SJCRH30 (cell line): ENCODE data around the gene TRMT2A. TPM values are rescaled to one million over a fixed set of nuclear protein-coding genes. Genes with fewer than 3 reads are reported as not detected.
A peak's percentile ranks its signal among the peaks of the same experiment; 100 is the strongest.

Experiments
- DNase-seq, 2 experiments: peaks; one replicate each; pipeline ENCODE4 v3.0.0-alpha.2; 2015 to 2020
- H3K27ac ChIP-seq: fragments of 250-450 bp; sonication (Bioruptor Pico); 2 replicates; pipeline ENCODE4 v1.5.1; 2020; ENCODE audit warnings: mild to moderate bottlenecking, moderate library complexity
- H3K27me3 ChIP-seq: fragments of 250-450 bp; sonication (Bioruptor Pico); 2 replicates; pipeline ENCODE4 v1.5.1; 2020; ENCODE audit warnings: mild to moderate bottlenecking, moderate library complexity
- H3K36me3 ChIP-seq: fragments of 250-450 bp; sonication (Bioruptor Pico); 2 replicates; pipeline ENCODE4 v1.5.1; 2020; ENCODE audit warnings: mild to moderate bottlenecking, moderate library complexity
- H3K4me1 ChIP-seq: fragments of 250-450 bp; sonication (Bioruptor Pico); 2 replicates; pipeline ENCODE4 v1.5.1; 2020; ENCODE audit warnings: mild to moderate bottlenecking, moderate library complexity
- H3K4me3 ChIP-seq: fragments of 250-450 bp; sonication (Bioruptor Pico); 2 replicates; pipeline ENCODE4 v1.5.1; 2020; ENCODE audit warnings: mild to moderate bottlenecking, moderate library complexity
- H3K9me3 ChIP-seq: fragments of 250-450 bp; sonication (Bioruptor Pico); replicated peaks from 2 replicates; pipeline ENCODE4 v1.5.1; 2020; ENCODE audit warnings: mild to moderate bottlenecking, moderate library complexity
- total RNA-seq: library from RNA; depleted of rRNA; stranded (reverse); fragments of >200 nt; shearing (Covaris generic); gene quantifications from 2 replicates; pipeline ENCODE4 v1.2.3, GENCODE V29; 2014

TRMT2A gene
- total RNA-seq, 1 experiment from 2014 or later = 28.3 TPM

DNA sequence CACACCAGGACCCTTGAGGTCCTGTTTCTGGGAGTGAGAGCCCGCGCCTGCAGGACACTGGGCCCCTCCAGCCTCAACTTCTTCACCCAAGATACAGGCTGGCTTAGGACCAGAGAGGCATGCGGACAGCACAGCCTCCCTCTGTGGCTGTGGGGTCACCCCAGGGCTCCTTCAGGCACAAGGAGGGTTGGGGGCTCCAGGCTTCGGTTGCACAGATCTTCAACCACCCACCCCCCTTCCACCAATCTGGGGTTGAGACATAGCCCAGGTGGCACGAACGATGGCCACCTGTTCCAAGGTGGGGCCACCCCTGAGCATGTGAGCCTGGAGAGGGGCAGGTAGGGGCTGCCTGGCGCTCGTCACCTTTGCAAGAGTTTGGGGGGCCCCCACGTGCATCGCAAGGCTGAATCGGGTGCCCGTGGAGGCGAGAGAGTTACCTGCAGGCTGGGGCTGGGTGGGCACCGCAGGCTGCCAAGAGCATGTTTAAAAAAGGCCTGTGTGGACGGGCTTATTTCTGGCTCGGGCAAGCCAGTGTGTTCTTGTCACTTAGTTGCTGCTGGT, 15.7 kb upstream of the TRMT2A start:
- Histone ChIP-seq H3K36me3 (peaks cover 2% of the 10 kb centered on the region; the same call in 1 of the 2 replicates), H3K4me1 (peaks cover 16% of the 10 kb centered on the region), H3K4me3 (peak overlapping the region; percentile 70), H3K27me3 (no peaks in the 10 kb centered on the region), H3K27ac (no peak overlapping the region), H3K9me3 (no peaks in the 10 kb centered on the region)
- DNase-seq = no peak

DNA sequence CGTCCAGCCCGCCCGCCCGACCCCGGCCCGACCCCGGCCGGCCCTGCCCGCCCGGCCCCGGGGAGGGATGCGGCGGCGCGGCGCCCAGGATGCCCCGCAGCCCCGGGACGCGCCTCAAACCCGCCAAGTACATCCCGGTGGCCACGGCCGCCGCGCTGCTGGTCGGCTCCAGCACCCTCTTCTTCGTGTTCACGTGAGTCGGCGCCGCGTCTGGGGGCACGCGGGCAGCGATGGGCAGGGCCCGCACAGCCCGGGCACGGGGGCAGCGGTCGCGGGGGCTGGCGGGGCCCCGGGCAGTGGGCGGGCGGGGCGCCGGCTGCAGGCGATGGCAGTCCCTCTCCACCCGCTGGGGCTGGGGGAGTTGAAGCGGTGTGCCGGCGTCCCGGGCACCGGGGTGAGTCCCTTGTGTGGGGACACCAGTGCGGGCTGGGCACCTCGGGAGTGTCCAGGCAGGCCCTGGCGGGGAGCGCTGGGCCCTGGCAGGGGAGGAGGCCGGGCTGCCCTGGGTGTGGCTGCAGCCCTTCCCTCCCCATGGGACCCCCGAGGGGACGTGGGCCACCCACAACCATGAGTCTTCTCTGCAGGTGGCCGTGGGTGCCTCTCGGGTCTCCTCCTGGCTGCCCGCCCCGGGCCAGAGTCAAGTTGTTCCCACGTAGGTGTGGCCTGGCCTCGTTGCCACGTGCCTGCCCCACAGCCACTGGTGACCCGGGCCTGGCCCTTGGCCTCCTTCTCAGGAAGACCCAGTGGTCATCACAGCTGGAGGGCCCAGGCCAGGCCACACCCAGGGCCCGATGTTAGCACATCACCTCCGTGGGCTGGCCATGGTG, 15.0 kb upstream of the TRMT2A start:
- peak overlapping the region; percentile 70 for H3K4me3 ChIP-seq
- H3K9me3 ChIP-seq = no peaks in the 10 kb centered on the region
- DNase-seq = no peak
- peaks cover 9% of the 10 kb centered on the region for H3K36me3 ChIP-seq
- peaks cover 9% of the 10 kb centered on the region for H3K4me1 ChIP-seq
- H3K27ac ChIP-seq = no peak overlapping the region
- no peaks in the 10 kb centered on the region for H3K27me3 ChIP-seq

- Histone ChIP-seq H3K4me3 (peak within 1 kb of the TSS; percentile 70), H3K36me3 (peaks cover 12% of the 10 kb centered on the region), H3K27ac (no peak within 1 kb of the TSS), H3K27me3 (no peaks in the 10 kb centered on the region), H3K4me1 (peaks cover 4% of the 10 kb centered on the region; the same call in 1 of the 2 replicates), H3K9me3 (no peaks in the 10 kb centered on the region)
- DNase-seq = no peak
These were observed 14.5 kb upstream of the TRMT2A start, which contains the start of gene ZDHHC8 for GRCh38 chr22:20131597-20131858. ZDHHC8 (plus strand) TSS chr22:20131804; CDS start chr22:20131948, 144 bp downstream.

- DNase-seq = peak; percentile 83 to 87
- Histone ChIP-seq H3K27me3 (no peaks in the 10 kb centered on the region), H3K36me3 (peaks cover 17% of the 10 kb centered on the region), H3K27ac (no peak overlapping the region), H3K4me1 (no peaks in the 10 kb centered on the region; the same call in 1 of the 2 replicates), H3K9me3 (no peaks in the 10 kb centered on the region), H3K4me3 (peak overlapping the region; percentile 70)
These were observed 13.9 kb upstream of the TRMT2A start for GRCh38 chr22:20130731-20131596.

- DNase-seq = no peak
- Histone ChIP-seq H3K9me3 (no peaks in the 10 kb centered on the region), H3K4me3 (peak overlapping the region; percentile 70), H3K36me3 (peaks cover 23% of the 10 kb centered on the region), H3K4me1 (no peaks in the 10 kb centered on the region; the same call in 1 of the 2 replicates), H3K27me3 (no peaks in the 10 kb centered on the region), H3K27ac (no peak overlapping the region)
These were observed 13.3 kb upstream of the TRMT2A start for GRCh38 chr22:20130319-20130718.

DNA sequence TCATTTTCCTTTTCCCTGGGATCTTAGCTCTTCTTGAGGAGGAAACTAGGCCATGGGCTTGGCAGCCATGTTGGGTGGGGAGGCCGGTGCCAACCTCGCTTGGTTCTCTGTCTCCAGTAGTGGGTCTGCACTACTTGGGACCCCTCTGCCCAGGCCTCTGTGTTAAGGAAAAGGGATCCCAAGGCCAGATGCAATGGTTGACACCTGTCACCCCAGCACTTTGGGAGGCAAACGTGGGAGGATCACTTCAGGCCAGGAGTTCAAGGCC, 12.7 kb upstream of the TRMT2A start:
- Histone ChIP-seq H3K27ac (no peak overlapping the region), H3K4me3 (no peak overlapping the region), H3K36me3 (peaks cover 30% of the 10 kb centered on the region)

DNA sequence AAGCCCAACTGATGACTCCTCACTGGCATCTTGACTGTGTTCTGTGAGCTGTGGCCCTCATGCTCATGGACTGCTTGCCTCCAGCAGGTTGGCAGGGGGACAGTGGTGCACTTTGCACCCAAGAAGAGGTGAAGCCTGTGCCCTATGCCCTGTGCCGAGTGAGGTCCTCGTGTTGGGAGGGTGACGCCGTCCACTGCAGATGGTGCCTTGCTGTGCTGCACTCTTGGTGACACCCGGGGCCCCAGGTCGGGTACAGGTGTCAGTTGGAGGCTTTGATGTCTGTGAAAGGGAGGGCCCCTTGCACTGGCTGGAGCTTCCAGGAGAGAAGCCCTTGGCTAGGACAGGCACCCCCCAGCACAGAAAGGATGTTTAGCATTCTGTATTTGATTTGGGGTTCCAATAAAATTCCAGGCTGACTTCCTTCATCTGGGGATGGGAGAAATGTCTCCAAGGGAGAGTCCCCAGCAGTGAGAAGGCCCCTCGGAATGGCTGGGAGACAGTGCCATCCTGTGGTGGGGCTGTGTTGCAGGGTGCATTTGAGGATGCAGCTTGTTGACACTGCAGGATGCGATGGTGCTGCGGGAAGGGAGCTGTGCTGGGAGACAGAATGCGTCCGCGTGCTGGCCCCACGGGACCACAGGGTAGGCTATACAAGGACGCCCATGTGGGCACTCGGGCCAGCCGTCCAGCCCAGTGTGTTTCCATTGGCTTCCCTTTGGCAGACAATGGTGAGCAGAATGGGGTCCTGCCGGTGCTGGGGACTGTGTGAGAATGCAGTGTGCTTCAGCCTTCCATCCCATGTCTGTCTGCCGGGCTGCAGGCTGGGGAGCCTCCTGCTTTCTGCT, 12.1 kb upstream of the TRMT2A start:
- DNase-seq = peak; percentile 57 to 69

More for the DNA sequence above, 12.7 kb upstream of the TRMT2A start:
- Histone ChIP-seq H3K9me3 (no peaks in the 10 kb centered on the region), H3K4me1 (no peaks in the 10 kb centered on the region; the same call in 1 of the 2 replicates), H3K27me3 (no peaks in the 10 kb centered on the region)
- no peak for DNase-seq

GRCh38 chr22:20128619-20128901, 11.5 kb upstream of the TRMT2A start:
- H3K36me3 ChIP-seq = peaks cover 39% of the 10 kb centered on the region
- H3K4me1 ChIP-seq = no peaks in the 10 kb centered on the region; the same call in 1 of the 2 replicates
- no peaks in the 10 kb centered on the region for H3K9me3 ChIP-seq
- no peak overlapping the region for H3K4me3 ChIP-seq
- H3K27ac ChIP-seq = no peak overlapping the region
- no peak for DNase-seq
- no peaks in the 10 kb centered on the region for H3K27me3 ChIP-seq

More for the DNA sequence above, 12.1 kb upstream of the TRMT2A start:
- Histone ChIP-seq H3K4me3 (no peak overlapping the region), H3K27ac (no peak overlapping the region), H3K9me3 (no peaks in the 10 kb centered on the region), H3K36me3 (peaks cover 33% of the 10 kb centered on the region), H3K27me3 (no peaks in the 10 kb centered on the region), H3K4me1 (no peaks in the 10 kb centered on the region; the same call in 1 of the 2 replicates)

DNA sequence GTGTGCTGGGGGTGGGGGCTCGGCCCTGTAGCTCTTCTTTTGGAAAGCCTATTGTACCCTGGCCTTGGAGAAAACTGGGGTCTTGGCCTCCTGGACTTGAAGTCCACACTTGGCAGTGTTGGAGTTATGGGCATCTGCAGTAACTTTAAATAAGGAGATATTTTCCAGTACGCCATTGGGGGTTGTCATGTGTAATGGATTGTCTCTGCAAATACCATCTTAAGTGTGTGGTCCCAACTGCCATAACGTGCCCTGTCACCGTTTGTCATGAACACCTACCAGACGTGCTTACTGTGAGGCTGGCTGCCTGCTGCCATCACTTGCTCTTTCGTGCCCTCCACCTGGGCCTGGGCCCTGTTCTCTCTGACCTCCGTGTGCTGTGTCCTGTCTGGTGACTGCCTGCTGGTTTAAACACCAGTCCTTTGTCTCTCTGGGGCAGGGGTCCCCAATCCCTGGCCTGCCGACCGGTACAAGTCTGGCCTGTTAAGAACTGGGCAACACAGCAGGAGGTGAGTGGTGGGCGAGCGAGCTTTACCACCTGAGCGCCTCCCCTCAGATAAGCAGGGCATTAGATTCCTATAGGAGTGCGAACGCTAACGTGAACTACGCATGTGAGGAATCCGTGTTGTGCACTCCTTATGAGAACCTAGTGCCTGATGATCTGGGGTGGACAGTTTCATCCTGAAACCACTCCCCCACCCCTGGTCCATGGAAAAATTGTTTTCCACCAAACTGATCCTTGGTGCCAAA, 11.0 kb upstream of the TRMT2A start:
- Histone ChIP-seq H3K4me1 (no peaks in the 10 kb centered on the region; the same call in 1 of the 2 replicates), H3K9me3 (no peaks in the 10 kb centered on the region), H3K27me3 (no peaks in the 10 kb centered on the region), H3K27ac (no peak overlapping the region), H3K4me3 (no peak overlapping the region), H3K36me3 (peaks cover 40% of the 10 kb centered on the region)
- DNase-seq = no peak

DNA sequence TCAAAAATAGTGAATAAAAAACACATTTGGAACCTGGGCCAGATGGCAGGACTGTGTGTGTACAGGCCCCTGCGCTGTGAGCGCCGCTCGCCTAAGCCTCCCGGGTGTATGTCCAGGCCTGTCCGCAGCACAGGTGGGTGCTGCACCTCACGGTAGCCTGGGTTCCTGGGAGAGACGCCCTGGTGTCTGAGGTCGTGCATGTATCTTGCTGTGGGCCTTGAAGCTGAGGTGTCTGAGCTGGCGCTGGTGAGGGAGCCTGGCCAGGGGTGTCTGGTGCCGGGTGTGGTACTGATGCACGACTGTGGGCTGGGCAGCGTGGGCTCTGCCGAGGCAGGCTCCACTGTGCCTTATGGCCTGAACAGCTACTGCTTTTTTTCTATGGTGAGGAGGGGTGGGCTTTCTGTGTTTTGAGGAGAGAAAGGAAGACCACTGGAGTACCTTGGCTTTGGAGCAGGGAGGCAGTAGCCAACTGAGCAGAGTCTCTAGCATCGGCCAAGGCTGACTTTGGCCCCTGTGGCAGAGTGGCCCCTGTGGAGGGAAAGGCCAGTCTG, 10.4 kb upstream of the TRMT2A start:
- Histone ChIP-seq H3K9me3 (no peaks in the 10 kb centered on the region), H3K36me3 (peaks cover 41% of the 10 kb centered on the region)

GRCh38 chr22:20126284-20127029, 9.4 kb upstream of the TRMT2A start:
- DNase-seq = no peak
- Histone ChIP-seq H3K27me3 (no peaks in the 10 kb centered on the region), H3K9me3 (no peaks in the 10 kb centered on the region), H3K36me3 (peaks cover 49% of the 10 kb centered on the region), H3K27ac (no peak overlapping the region), H3K4me1 (no peaks in the 10 kb centered on the region; the same call in 1 of the 2 replicates), H3K4me3 (no peak overlapping the region)

More for the DNA sequence above, 10.4 kb upstream of the TRMT2A start:
- DNase-seq = no peak
- no peak overlapping the region for H3K27ac ChIP-seq
- H3K4me3 ChIP-seq = no peak overlapping the region
- H3K4me1 ChIP-seq = no peaks in the 10 kb centered on the region; the same call in 1 of the 2 replicates
- no peaks in the 10 kb centered on the region for H3K27me3 ChIP-seq

GRCh38 chr22:20125201-20126174, 8.5 kb upstream of the TRMT2A start:
- H3K27me3 ChIP-seq = no peaks in the 10 kb centered on the region
- DNase-seq = no peak
- no peaks in the 10 kb centered on the region; the same call in 1 of the 2 replicates for H3K4me1 ChIP-seq
- no peak overlapping the region for H3K27ac ChIP-seq
- H3K9me3 ChIP-seq = no peaks in the 10 kb centered on the region
- H3K36me3 ChIP-seq = peaks cover 53% of the 10 kb centered on the region
- no peak overlapping the region for H3K4me3 ChIP-seq
